Measurements from ENCODE around the gene RAB7A.

- TF ChIP-seq POLR2AphosphoS5 (IDR thresholded peaks at IDR 0.05): no peak
- TF ChIP-seq POLR2A (IDR thresholded peaks at IDR 0.05): no peak
- no peak for TF ChIP-seq CTCF (IDR thresholded peaks at IDR 0.05)
- no peak for TF ChIP-seq EP300 (IDR thresholded peaks at IDR 0.05)
These were observed 54.3 kb downstream of the RAB7A start for GRCh38 chr3:128780101-128780837.

Measured in stomach (tissue), 4 donors.